GM21447 (cell line): Measurements from ENCODE around the gene FAM171A1.

Experiments
- ATAC-seq: cut with Tn5 transposase; IDR thresholded peaks from one replicate; pipeline ENCODE4 v1.9.1; 2021; ENCODE audit not compliant: unreplicated experiment

The FAM171A1 gene

GRCh38 chr10:15253951-15254807, 116.9 kb downstream of the FAM171A1 start:
- no peak for ATAC-seq

- no peak for ATAC-seq
These were observed 118.7 kb downstream of the FAM171A1 start for GRCh38 chr10:15252396-15252795.

- no peak for ATAC-seq
These were observed 119.2 kb downstream of the FAM171A1 start for GRCh38 chr10:15251791-15252380.

GRCh38 chr10:15245530-15245929, 125.6 kb downstream of the FAM171A1 start:
- ATAC-seq = no peak

GRCh38 chr10:15244635-15245197, 126.4 kb downstream of the FAM171A1 start:
- ATAC-seq = no peak

- no peak for ATAC-seq
These were observed 128.7 kb downstream of the FAM171A1 start for GRCh38 chr10:15242261-15242840.

GRCh38 chr10:15241306-15241705, 129.8 kb downstream of the FAM171A1 start:
- no peak for ATAC-seq

GRCh38 chr10:15238555-15239335, 132.3 kb downstream of the FAM171A1 start:
- no peak for ATAC-seq

GRCh38 chr10:15237351-15237750, 133.7 kb downstream of the FAM171A1 start:
- no peak for ATAC-seq

GRCh38 chr10:15236340-15236739, 134.7 kb downstream of the FAM171A1 start:
- ATAC-seq = no peak

- ATAC-seq = no peak
These were observed 138.8 kb downstream of the FAM171A1 start for GRCh38 chr10:15232279-15232678.

GRCh38 chr10:15231426-15231825, 139.7 kb downstream of the FAM171A1 start:
- ATAC-seq = no peak

- no peak for ATAC-seq
These were observed 140.8 kb downstream of the FAM171A1 start for GRCh38 chr10:15230257-15230656.

- ATAC-seq = no peak
These were observed 141.8 kb downstream of the FAM171A1 start for GRCh38 chr10:15229268-15229667.

GRCh38 chr10:15228426-15228825, 142.7 kb downstream of the FAM171A1 start:
- no peak for ATAC-seq

- no peak for ATAC-seq
These were observed 143.3 kb downstream of the FAM171A1 start for GRCh38 chr10:15227611-15228372.

- no peak for ATAC-seq
These were observed 145.6 kb downstream of the FAM171A1 start for GRCh38 chr10:15225511-15225910.

GRCh38 chr10:15224948-15225347, 146.1 kb downstream of the FAM171A1 start:
- no peak for ATAC-seq

GRCh38 chr10:15223174-15223573, 147.9 kb downstream of the FAM171A1 start:
- no peak for ATAC-seq

GRCh38 chr10:15222511-15222910, 148.6 kb downstream of the FAM171A1 start:
- no peak for ATAC-seq
